Hypothalamus (tissue), 51 donors: Measurements from ENCODE around the gene VPS54.
"Not testable (repeated sequence)": the region's sequence is repeated elsewhere in the genome, so short reads cannot be mapped to it uniquely, and the experiment has no call there.

ENCODE experiments used
- DNase-seq, 51 donors: peaks; one replicate each; lab custom pipeline; 2025; lab: John Stamatoyannopoulos, UW

VPS54 gene

GRCh38 chr2:63932104-63932503, 87.1 kb downstream of the VPS54 start:
- DNase-seq, result not testable (repeated sequence)

GRCh38 chr2:63926815-63927214, 92.4 kb downstream of the VPS54 start:
- peak in 1 of 51 donors; percentile 2 for DNase-seq

- DNase-seq, result no peak
These were observed 104.9 kb downstream of the VPS54 start for GRCh38 chr2:63914311-63914710.

GRCh38 chr2:63903003-63903402, 116.2 kb downstream of the VPS54 start:
- no peak for DNase-seq

- DNase-seq, result no peak
These were observed 117.1 kb downstream of the VPS54 start for GRCh38 chr2:63902149-63902548.

GRCh38 chr2:63899639-63900038, 119.6 kb downstream of the VPS54 start:
- no peak for DNase-seq

GRCh38 chr2:63898839-63899238, 120.4 kb downstream of the VPS54 start:
- DNase-seq, result no peak

GRCh38 chr2:63894167-63894566, 125.1 kb downstream of the VPS54 start:
- no peak for DNase-seq

- no peak for DNase-seq
These were observed 126.1 kb downstream of the VPS54 start for GRCh38 chr2:63893163-63893562.

GRCh38 chr2:63891488-63892030, 127.7 kb downstream of the VPS54 start:
- peak in 3 of 51 donors; percentile 5 to 27 (median 6) for DNase-seq

GRCh38 chr2:63890678-63891077, 128.6 kb downstream of the VPS54 start:
- DNase-seq, result no peak

- DNase-seq, result peak in 22 of 51 donors; percentile 5 to 63 (median 19)
These were observed 130.5 kb downstream of the VPS54 start for GRCh38 chr2:63888490-63889402.

- DNase-seq, result no peak
These were observed 131.2 kb downstream of the VPS54 start for GRCh38 chr2:63888053-63888452.

GRCh38 chr2:63886445-63886844, 132.8 kb downstream of the VPS54 start:
- DNase-seq, result no peak

GRCh38 chr2:63882395-63883105, 136.7 kb downstream of the VPS54 start:
- DNase-seq, result no peak

- no peak for DNase-seq
These were observed 138.0 kb downstream of the VPS54 start for GRCh38 chr2:63881205-63881604.

- DNase-seq, result no peak
These were observed 138.6 kb downstream of the VPS54 start for GRCh38 chr2:63880625-63881024.

- no peak for DNase-seq
These were observed 139.3 kb downstream of the VPS54 start for GRCh38 chr2:63879876-63880433.

GRCh38 chr2:63878486-63878885, 140.7 kb downstream of the VPS54 start:
- DNase-seq, result no peak

- no peak for DNase-seq
These were observed 142.9 kb downstream of the VPS54 start for GRCh38 chr2:63876311-63876710.

- DNase-seq, result peak in 1 of 51 donors; percentile 7
These were observed 143.5 kb downstream of the VPS54 start for GRCh38 chr2:63875559-63876245.
